Measurements from ENCODE around the gene SCARB2.

GRCh38 chr4:76155979-76156378, 57.6 kb downstream of the SCARB2 start:
- TF ChIP-seq POLR2A (IDR thresholded peaks at IDR 0.05) = no peak
- TF ChIP-seq CTCF (IDR thresholded peaks at IDR 0.05) = no peak
